Hepatocyte (in vitro differentiated cells): Measurements from ENCODE around the gene PGC. TPM values are rescaled to one million over a fixed set of nuclear protein-coding genes. Genes with fewer than 3 reads are reported as not detected.
A peak's percentile ranks its signal among the peaks of the same experiment; 100 is the strongest.
"Not testable (repeated sequence)": the region's sequence is repeated elsewhere in the genome, so short reads cannot be mapped to it uniquely, and the experiment has no call there.

Experiments used
- DNase-seq: peaks from one replicate; pipeline ENCODE4 v3.0.0-alpha.2; 2016; ENCODE audit warnings: low spot score
- H2AFZ ChIP-seq: fragments of 200-600 bp; sonication (generic); 2 replicates; pipeline ENCODE4 v1.6.0; 2016; ENCODE audit warnings: antibody characterized with exemption, mild to moderate bottlenecking
- H3K27ac ChIP-seq: fragments of 200-600 bp; sonication (generic); 2 replicates; pipeline ENCODE4 v1.5.1; 2016; ENCODE audit warnings: mild to moderate bottlenecking
- H3K27me3 ChIP-seq: fragments of 200-600 bp; sonication (generic); 2 replicates; pipeline ENCODE4 v1.6.1; 2016
- H3K36me3 ChIP-seq: fragments of 200-600 bp; sonication (generic); replicated peaks from 2 replicates; pipeline ENCODE4 v1.5.1; 2016; ENCODE audit warnings: low read depth; ENCODE audit not compliant: insufficient read depth
- H3K4me1 ChIP-seq: fragments of 200-600 bp; sonication (generic); 2 replicates; pipeline ENCODE4 v1.5.1; 2016; ENCODE audit warnings: mild to moderate bottlenecking, moderate library complexity; ENCODE audit not compliant: insufficient read depth
- H3K4me2 ChIP-seq: fragments of 200-600 bp; sonication (generic); 2 replicates; pipeline ENCODE4 v1.6.0; 2016
- H3K4me3 ChIP-seq: fragments of 200-600 bp; sonication (generic); 2 replicates; pipeline ENCODE4 v1.5.1; 2016; ENCODE audit warnings: mild to moderate bottlenecking
- H3K79me2 ChIP-seq: fragments of 200-600 bp; sonication (generic); 2 replicates; pipeline ENCODE4 v1.6.0; 2017; ENCODE audit warnings: mild to moderate bottlenecking
- H3K9me2 ChIP-seq: fragments of 200-600 bp; sonication (generic); replicated peaks from 2 replicates; pipeline ENCODE4 v1.6.0; 2017; ENCODE audit warnings: mild to moderate bottlenecking; ENCODE audit not compliant: insufficient read depth
- H3K9me3 ChIP-seq: fragments of 200-600 bp; sonication (generic); 2 replicates; pipeline ENCODE4 v1.5.1; 2016; ENCODE audit warnings: low read depth, mild to moderate bottlenecking
- H4K20me1 ChIP-seq: fragments of 200-600 bp; sonication (generic); 2 replicates; pipeline ENCODE4 v1.6.0; 2016; ENCODE audit warnings: mild to moderate bottlenecking; ENCODE audit not compliant: insufficient read depth, poor library complexity, severe bottlenecking
- EZH2 ChIP-seq: fragments of 200-600 bp; sonication (generic); IDR thresholded peaks from 2 replicates; pipeline ENCODE4 v1.6.1; 2016; ENCODE audit warnings: antibody characterized with exemption, mild to moderate bottlenecking, borderline replicate concordance
- EZH2phosphoT487 ChIP-seq: fragments of 200-600 bp; sonication (generic); IDR thresholded peaks from one replicate; pipeline ENCODE4 v1.6.1; 2018; ENCODE audit warnings: antibody characterized with exemption, mild to moderate bottlenecking, low read depth, moderate library complexity; ENCODE audit not compliant: unreplicated experiment, severe bottlenecking
- WGBS: methylation state at CpG from one replicate; pipeline ENCODE4 v1.1.6; 2016; ENCODE audit warnings: low lambda C conversion rate; ENCODE audit errors: missing lambda C conversion rate; 5-methylcytosine and 5-hydroxymethylcytosine counted together
- polyA plus RNA-seq: library from polyadenylated mRNA; unstranded; fragments of >200 nt; fragmentation: Nextera tagmentation; extraction: Ambion mirVana; gene quantifications from 2 replicates; pipeline ENCODE4 v1.2.1, GENCODE V29; 2016
- total RNA-seq: library from RNA; depleted of rRNA; stranded (reverse); fragments of >200 nt; gene quantifications from 2 replicates; pipeline ENCODE4 v1.2.3, GENCODE V29; 2014
- TF ChIP-seq, protein P1 (sequence below): fragments of 200-600 bp; sonication (generic); IDR thresholded peaks from 2 replicates; pipeline ENCODE4 v1.5.1; 2016; ENCODE audit warnings: antibody characterized with exemption, mild to moderate bottlenecking; ENCODE audit not compliant: poor library complexity

Gene PGC
- total and polyA plus RNA-seq, 2 experiments from 2014 or later, result 109 to 114 TPM

DNA sequence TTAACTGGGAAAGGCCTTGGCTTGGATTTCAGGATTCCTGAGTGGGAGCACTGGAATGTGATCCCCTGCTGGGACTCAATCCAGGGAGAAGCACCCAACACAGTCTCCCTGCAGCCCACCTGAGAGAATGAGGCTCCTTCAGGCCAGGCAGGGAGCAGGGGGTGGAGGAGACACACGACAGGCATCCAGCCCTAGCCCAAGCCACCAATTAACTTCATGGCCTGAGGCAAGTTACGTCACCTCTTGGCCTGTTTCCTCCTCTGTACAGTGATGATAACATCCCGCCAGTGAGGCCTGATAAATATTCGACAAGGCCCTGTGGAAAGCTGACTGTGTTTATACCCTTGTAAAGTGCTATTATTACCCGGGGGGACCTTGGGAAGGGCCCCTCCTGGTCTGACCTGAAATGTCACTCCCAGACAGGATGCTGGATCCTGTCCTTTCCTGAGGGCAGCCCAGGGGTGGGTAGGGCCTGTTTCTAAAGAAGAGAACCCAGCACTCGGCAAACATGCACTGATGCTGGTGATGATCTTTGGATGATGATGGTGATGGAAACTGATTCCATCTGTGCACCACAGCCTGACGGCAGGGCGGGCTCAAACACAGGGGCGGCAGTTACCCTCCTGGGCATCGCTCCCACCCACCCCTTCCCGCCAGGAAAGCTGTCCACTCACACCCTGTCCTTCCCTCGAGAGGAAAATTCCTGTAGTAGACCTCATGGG lies 20.1 kb upstream of the PGC start:
- Histone ChIP-seq H3K27me3 (no peaks in the 10 kb centered on the region), H3K9me2 (no peaks in the 10 kb centered on the region), H3K79me2 (no peaks in the 10 kb centered on the region), H2AFZ (no peak overlapping the region), H4K20me1 (no peaks in the 10 kb centered on the region), H3K4me2 (no peak overlapping the region), H3K9me3 (no peaks in the 10 kb centered on the region), H3K36me3 (no peaks in the 10 kb centered on the region), H3K27ac (peak overlapping the region; percentile 91), H3K4me1 (peaks cover 27% of the 10 kb centered on the region), H3K4me3 (no peak overlapping the region)
- DNase-seq, result peak; percentile 72
- 41% methylated on average over 12 of the region's 12 CpGs for WGBS
- TF ChIP-seq EZH2 (no peak), EZH2phosphoT487 (no peak)
- TF ChIP-seq, protein P1, sequence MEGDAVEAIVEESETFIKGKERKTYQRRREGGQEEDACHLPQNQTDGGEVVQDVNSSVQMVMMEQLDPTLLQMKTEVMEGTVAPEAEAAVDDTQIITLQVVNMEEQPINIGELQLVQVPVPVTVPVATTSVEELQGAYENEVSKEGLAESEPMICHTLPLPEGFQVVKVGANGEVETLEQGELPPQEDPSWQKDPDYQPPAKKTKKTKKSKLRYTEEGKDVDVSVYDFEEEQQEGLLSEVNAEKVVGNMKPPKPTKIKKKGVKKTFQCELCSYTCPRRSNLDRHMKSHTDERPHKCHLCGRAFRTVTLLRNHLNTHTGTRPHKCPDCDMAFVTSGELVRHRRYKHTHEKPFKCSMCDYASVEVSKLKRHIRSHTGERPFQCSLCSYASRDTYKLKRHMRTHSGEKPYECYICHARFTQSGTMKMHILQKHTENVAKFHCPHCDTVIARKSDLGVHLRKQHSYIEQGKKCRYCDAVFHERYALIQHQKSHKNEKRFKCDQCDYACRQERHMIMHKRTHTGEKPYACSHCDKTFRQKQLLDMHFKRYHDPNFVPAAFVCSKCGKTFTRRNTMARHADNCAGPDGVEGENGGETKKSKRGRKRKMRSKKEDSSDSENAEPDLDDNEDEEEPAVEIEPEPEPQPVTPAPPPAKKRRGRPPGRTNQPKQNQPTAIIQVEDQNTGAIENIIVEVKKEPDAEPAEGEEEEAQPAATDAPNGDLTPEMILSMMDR, result no peak

DNA sequence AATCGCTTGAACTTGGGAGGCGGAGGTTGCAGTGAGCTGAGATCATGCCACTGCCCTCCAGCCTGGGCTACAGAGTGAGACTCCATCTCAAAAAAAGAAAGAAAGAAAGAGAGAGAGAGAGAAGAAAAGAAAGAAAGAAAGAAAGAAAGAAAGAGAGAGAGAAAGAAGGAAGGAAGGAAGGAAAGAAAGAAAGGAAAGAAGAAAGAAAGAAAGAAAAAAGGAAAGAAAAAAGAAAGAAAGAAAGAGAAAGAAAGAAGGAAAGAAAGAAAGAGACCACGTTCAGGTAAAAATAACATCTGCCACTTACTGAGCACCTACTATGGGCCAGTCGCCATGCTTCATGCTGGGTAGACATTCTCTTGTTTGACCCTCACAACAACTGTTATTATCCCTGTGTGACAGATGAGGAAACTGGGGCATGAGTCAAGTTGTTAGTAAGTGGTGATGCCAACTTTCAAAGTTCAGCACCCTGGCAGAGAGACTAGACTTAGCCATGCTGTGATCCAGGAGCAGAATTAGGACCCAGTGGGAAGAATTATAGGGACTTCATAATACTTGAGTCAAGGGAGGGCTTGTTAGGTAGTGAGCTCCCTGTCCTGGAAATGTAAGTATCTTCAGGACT lies 19.0 kb upstream of the PGC start:
- WGBS, result 93% methylated on average over 4 of the region's 4 CpGs
- not testable (repeated sequence) for H3K36me3 ChIP-seq, H2AFZ ChIP-seq, H3K4me3 ChIP-seq, H4K20me1 ChIP-seq, H3K79me2 ChIP-seq, H3K27ac ChIP-seq, DNase-seq, H3K9me2 ChIP-seq, H3K27me3 ChIP-seq, H3K4me2 ChIP-seq, H3K9me3 ChIP-seq
- H3K4me1 ChIP-seq, result peaks cover 27% of the 10 kb centered on the region

DNA sequence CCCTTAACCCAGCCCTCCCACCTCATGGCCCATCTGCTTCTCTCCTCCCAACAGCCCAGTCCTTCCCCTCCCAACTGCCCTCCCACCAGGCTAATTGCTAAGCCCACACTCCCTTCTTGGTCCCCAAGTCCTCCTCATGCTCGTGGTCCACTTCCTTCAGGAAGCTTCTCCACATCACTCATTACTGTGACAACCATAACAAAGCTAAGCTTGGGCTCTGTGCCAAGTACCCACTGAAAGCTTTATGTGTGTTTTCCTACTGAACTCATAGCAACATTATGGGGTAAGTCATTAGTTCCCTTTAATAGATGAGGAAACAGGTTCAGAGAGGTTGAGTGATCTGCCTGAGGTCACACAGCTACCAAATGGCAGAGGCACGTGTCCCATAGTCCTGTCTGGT lies 16.3 kb upstream of the PGC start:
- Histone ChIP-seq H3K36me3 (no peaks in the 10 kb centered on the region), H3K9me2 (no peaks in the 10 kb centered on the region), H3K27me3 (no peaks in the 10 kb centered on the region), H3K27ac (no peak overlapping the region), H2AFZ (no peak overlapping the region), H3K4me3 (no peak overlapping the region), H3K79me2 (no peaks in the 10 kb centered on the region), H3K4me1 (peaks cover 19% of the 10 kb centered on the region), H4K20me1 (no peaks in the 10 kb centered on the region), H3K9me3 (no peaks in the 10 kb centered on the region), H3K4me2 (no peak overlapping the region)
- no peak for TF ChIP-seq EZH2
- TF ChIP-seq EZH2phosphoT487, result no peak
- TF ChIP-seq, protein P1, result no peak
- no peak for DNase-seq
- WGBS, result 63% methylated on average over 2 of the region's 2 CpGs

DNA sequence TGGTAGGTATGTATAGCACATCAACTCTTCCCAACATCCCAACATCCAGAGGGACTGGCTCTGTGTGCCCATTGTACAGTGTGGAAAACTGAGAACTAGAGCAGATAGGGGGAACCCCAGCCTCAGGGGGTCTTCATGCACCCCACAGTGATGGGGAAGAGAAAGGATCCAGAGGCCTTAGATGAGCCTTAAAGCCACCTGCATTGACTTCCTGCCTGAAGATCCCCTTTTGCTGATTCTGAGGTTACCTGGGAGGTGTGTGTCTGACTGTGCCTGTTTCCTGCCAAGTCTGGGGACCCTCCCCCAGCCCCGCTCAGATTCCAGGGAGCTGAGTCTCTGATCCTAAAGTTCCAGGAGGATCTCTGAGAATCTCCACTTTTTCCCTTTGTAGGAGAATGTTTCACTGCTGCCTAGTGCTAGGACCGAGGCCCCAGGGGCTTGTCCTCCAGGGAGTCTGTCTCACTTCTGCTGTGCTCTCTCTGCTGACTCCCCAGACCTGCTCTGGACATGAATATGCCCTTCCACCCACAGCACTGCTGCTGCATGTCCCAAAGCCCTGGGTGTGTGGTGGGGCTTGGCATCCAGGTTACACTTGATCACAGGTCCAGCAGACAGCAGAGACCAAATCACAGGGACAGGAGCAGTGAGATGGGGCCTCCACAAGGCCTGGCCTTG lies 12.8 kb upstream of the PGC start:
- H3K9me3 ChIP-seq, result no peaks in the 10 kb centered on the region
- H3K36me3 ChIP-seq, result no peaks in the 10 kb centered on the region
- TF ChIP-seq EZH2 (no peak), EZH2phosphoT487 (no peak)
- TF ChIP-seq, protein P1, result no peak
- no peaks in the 10 kb centered on the region for H3K4me1 ChIP-seq
- 71% methylated on average over 2 of the region's 2 CpGs for WGBS
- no peaks in the 10 kb centered on the region for H3K27me3 ChIP-seq
- H3K27ac ChIP-seq, result no peak overlapping the region
- H4K20me1 ChIP-seq, result no peaks in the 10 kb centered on the region
- no peaks in the 10 kb centered on the region for H3K9me2 ChIP-seq
- no peak for DNase-seq
- H2AFZ ChIP-seq, result no peak overlapping the region
- no peak overlapping the region for H3K4me2 ChIP-seq
- no peak overlapping the region for H3K4me3 ChIP-seq
- no peaks in the 10 kb centered on the region for H3K79me2 ChIP-seq
